A673 (cell line): Measurements from ENCODE around the gene CST1. TPM values are rescaled to one million over a fixed set of nuclear protein-coding genes. Genes with fewer than 3 reads are reported as not detected.
"Not testable (repeated sequence)": the region's sequence is repeated elsewhere in the genome, so short reads cannot be mapped to it uniquely, and the experiment has no call there.

ENCODE experiments used
- BruUV-seq: library from RNA; stranded (reverse); fragments of 400-500 nt; replicated peaks from 2 replicates; lab custom pipeline; 2021; lab: Mats Ljungman, UMichigan
- CTCF ChIA-PET: fragments of 300-600 bp; sonication (Branson Sonifier 250); formaldehyde crosslinking; loops from one replicate; lab custom pipeline; 2022; ENCODE audit warnings: antibody characterized with exemption; lab: Charles Lee
- POLR2A ChIA-PET: fragments of 300-600 bp; sonication (Branson Sonifier 250); formaldehyde crosslinking; loops from one replicate; lab custom pipeline; 2022; ENCODE audit warnings: antibody characterized with exemption; ENCODE audit not compliant: low non-redundant PET; lab: Charles Lee
- DNase-seq: peaks from one replicate; pipeline ENCODE4 v3.0.0-alpha.2; 2015; ENCODE audit warnings: low spot score
- H3K27ac ChIP-seq: fragments of 200-600 bp; sonication (generic); 2 replicates; pipeline ENCODE4 v1.5.1; 2016; ENCODE audit warnings: mixed run types, low read depth, mild to moderate bottlenecking, mixed read lengths, antibody characterized with exemption, low read length; ENCODE audit not compliant: poor library complexity, severe bottlenecking
- H3K27me3 ChIP-seq: fragments of 200-600 bp; sonication (generic); replicated peaks from 2 replicates; pipeline ENCODE4 v1.6.1; 2017; ENCODE audit warnings: mixed run types, low read depth, mild to moderate bottlenecking, mixed read lengths, antibody characterized with exemption, low read length; ENCODE audit not compliant: insufficient read depth, poor library complexity
- H3K36me3 ChIP-seq: fragments of 200-600 bp; sonication (generic); 2 replicates; pipeline ENCODE4 v1.6.1; 2016; ENCODE audit warnings: mixed run types, mild to moderate bottlenecking, mixed read lengths, antibody characterized with exemption, low read length; ENCODE audit not compliant: insufficient read depth, poor library complexity, severe bottlenecking
- H3K4me1 ChIP-seq: fragments of 200-600 bp; sonication (generic); 2 replicates; pipeline ENCODE4 v1.6.1; 2017; ENCODE audit warnings: mixed run types, mild to moderate bottlenecking, mixed read lengths, antibody characterized with exemption, low read length; ENCODE audit not compliant: insufficient read depth, poor library complexity, severe bottlenecking
- H3K4me3 ChIP-seq: fragments of 200-600 bp; sonication (generic); 2 replicates; pipeline ENCODE4 v1.5.1; 2016; ENCODE audit warnings: low read depth, mixed run types, mild to moderate bottlenecking, mixed read lengths, low read length; ENCODE audit not compliant: poor library complexity, severe bottlenecking
- H3K9me3 ChIP-seq: fragments of 200-600 bp; sonication (generic); 2 replicates; pipeline ENCODE4 v1.6.1; 2016; ENCODE audit warnings: mixed run types, low read depth, mild to moderate bottlenecking, mixed read lengths, antibody characterized with exemption, low read length; ENCODE audit not compliant: poor library complexity, severe bottlenecking
- EZH2 ChIP-seq: fragments of 200-600 bp; sonication (generic); IDR thresholded peaks from 2 replicates; pipeline ENCODE4 v1.6.1; 2017; ENCODE audit warnings: borderline replicate concordance, low read depth, mild to moderate bottlenecking, mixed read lengths, antibody characterized with exemption, low read length; ENCODE audit not compliant: poor library complexity, severe bottlenecking
- intact Hi-C: fragments of 100-400 bp; cut with micrococcal nuclease; formaldehyde crosslinking; loops from one replicate; pipeline ENCODE4 v1.10.0; 2022; ENCODE audit not compliant: unreplicated experiment
- total RNA-seq: library from RNA; stranded (reverse); gene quantifications from 2 replicates; pipeline ENCODE4 v1.2.3, GENCODE V29; 2021
- TF ChIP-seq, protein P1 (sequence below): fragments of 300-800, 200-600 bp; sonication (generic); conservative IDR thresholded peaks from 2 replicates; pipeline ENCODE4 v1.5.1; 2017; ENCODE audit warnings: low read depth, mild to moderate bottlenecking, antibody characterized with exemption, low read length, moderate library complexity, mixed read lengths

Gene CST1
- total RNA-seq, 1 experiment from 2014 or later, result not detected

DNA sequence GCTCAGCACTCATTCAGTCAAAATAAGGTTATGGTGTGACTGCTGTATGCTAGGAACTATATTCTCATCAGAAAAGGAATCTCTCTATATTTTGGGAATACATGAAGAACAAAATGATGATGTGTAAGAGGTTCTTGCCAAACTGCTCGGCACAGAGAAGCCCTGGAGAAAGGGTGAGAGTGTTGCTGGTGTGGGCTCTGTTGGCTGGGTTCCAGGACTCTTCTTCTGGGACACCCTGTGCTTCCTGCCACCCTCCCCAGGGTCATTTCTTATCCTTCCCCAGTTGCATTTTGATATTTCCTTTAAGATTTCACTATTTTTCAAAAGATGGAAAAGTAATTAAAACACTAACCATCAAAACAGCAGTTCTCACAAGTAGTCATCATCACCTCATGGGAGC, 28.8 kb downstream of the CST1 start:
- Histone ChIP-seq H3K4me1 (no peaks in the 10 kb centered on the region), H3K36me3 (no peaks in the 10 kb centered on the region), H3K27ac (no peak overlapping the region), H3K9me3 (no peaks in the 10 kb centered on the region), H3K4me3 (no peak overlapping the region), H3K27me3 (no peaks in the 10 kb centered on the region)
- TF ChIP-seq, protein P1, sequence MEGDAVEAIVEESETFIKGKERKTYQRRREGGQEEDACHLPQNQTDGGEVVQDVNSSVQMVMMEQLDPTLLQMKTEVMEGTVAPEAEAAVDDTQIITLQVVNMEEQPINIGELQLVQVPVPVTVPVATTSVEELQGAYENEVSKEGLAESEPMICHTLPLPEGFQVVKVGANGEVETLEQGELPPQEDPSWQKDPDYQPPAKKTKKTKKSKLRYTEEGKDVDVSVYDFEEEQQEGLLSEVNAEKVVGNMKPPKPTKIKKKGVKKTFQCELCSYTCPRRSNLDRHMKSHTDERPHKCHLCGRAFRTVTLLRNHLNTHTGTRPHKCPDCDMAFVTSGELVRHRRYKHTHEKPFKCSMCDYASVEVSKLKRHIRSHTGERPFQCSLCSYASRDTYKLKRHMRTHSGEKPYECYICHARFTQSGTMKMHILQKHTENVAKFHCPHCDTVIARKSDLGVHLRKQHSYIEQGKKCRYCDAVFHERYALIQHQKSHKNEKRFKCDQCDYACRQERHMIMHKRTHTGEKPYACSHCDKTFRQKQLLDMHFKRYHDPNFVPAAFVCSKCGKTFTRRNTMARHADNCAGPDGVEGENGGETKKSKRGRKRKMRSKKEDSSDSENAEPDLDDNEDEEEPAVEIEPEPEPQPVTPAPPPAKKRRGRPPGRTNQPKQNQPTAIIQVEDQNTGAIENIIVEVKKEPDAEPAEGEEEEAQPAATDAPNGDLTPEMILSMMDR, result no peak
- TF ChIP-seq EZH2, result no peak
- DNase-seq, result no peak
- ChIA-PET CTCF (no interaction called here), POLR2A (no interaction called here)
- intact Hi-C loops, result no loop called here
- no TSS peak for BruUV-seq

- H3K4me3 ChIP-seq, POLR2A ChIA-PET, BruUV-seq, H3K27ac ChIP-seq, CTCF ChIA-PET, H3K4me1 ChIP-seq, intact Hi-C loops, H3K27me3 ChIP-seq, H3K36me3 ChIP-seq, H3K9me3 ChIP-seq, DNase-seq: not testable (repeated sequence)
Observed at GRCh38 chr20:23719351-23719750, 31.4 kb downstream of the CST1 start.

- H3K27ac ChIP-seq, BruUV-seq, H3K4me3 ChIP-seq, CTCF ChIA-PET, POLR2A ChIA-PET, DNase-seq, H3K9me3 ChIP-seq, H3K36me3 ChIP-seq, H3K27me3 ChIP-seq, H3K4me1 ChIP-seq, intact Hi-C loops: not testable (repeated sequence)
Observed at GRCh38 chr20:23711778-23712177, 39.0 kb downstream of the CST1 start.

- POLR2A ChIA-PET, result no interaction called here
- no peaks in the 10 kb centered on the region for H3K27me3 ChIP-seq
- no TSS peak for BruUV-seq
- intact Hi-C loops, result no loop called here
- no peak overlapping the region for H3K27ac ChIP-seq
- no peaks in the 10 kb centered on the region for H3K4me1 ChIP-seq
- CTCF ChIA-PET, result no interaction called here
- no peak for TF ChIP-seq EZH2
- TF ChIP-seq, protein P1, result no peak
- no peaks in the 10 kb centered on the region for H3K36me3 ChIP-seq
- H3K9me3 ChIP-seq, result no peaks in the 10 kb centered on the region
- H3K4me3 ChIP-seq, result no peak overlapping the region
- DNase-seq, result no peak
Observed at GRCh38 chr20:23710771-23711170, 40.0 kb downstream of the CST1 start.
